HAP-1 (cell line): ENCODE results near the gene LRRD1.
"Not testable (repeated sequence)": the region's sequence is repeated elsewhere in the genome, so short reads cannot be mapped to it uniquely, and the experiment has no call there.

Source experiments
- DNase-seq, 2 experiments: peaks; one replicate each; pipeline ENCODE4 v3.0.0-alpha.2; 2016 to 2020; ENCODE audit warnings: low spot score in 2 of 2
- H3K27me3 ChIP-seq: fragments of 250-450 bp; sonication (Bioruptor Pico); 2 replicates; pipeline ENCODE4 v1.5.1; 2020; ENCODE audit warnings: low read depth, mild to moderate bottlenecking, moderate library complexity
- H3K36me3 ChIP-seq: fragments of 250-450 bp; sonication (Bioruptor Pico); replicated peaks from 2 replicates; pipeline ENCODE4 v1.5.1; 2020; ENCODE audit warnings: mild to moderate bottlenecking
- H3K4me1 ChIP-seq: fragments of 250-450 bp; sonication (Bioruptor Pico); 2 replicates; pipeline ENCODE4 v1.5.1; 2020; ENCODE audit warnings: mild to moderate bottlenecking
- H3K4me3 ChIP-seq: fragments of 250-450 bp; sonication (Bioruptor Pico); 2 replicates; pipeline ENCODE4 v1.5.1; 2020; ENCODE audit warnings: mild to moderate bottlenecking, moderate library complexity
- H3K9me3 ChIP-seq: fragments of 250-450 bp; sonication (Bioruptor Pico); 2 replicates; pipeline ENCODE4 v1.5.1; 2020; ENCODE audit warnings: mild to moderate bottlenecking, moderate library complexity
- in situ Hi-C: fragments of 300-500 bp; cut with MboI; formaldehyde crosslinking; loops from 3 replicates; pipeline ENCODE4 v1.14.3; 2020; ENCODE audit warnings: low sequenced_read_pairs, inconsistent platforms, mixed read lengths

Gene LRRD1

GRCh38 chr7:92158660-92159575, 20.0 kb downstream of the LRRD1 start:
- Histone ChIP-seq H3K36me3 (no peaks in the 10 kb centered on the region), H3K4me3 (no peak overlapping the region), H3K4me1 (no peaks in the 10 kb centered on the region), H3K27me3 (peaks cover 17% of the 10 kb centered on the region; the same call in 1 of the 2 replicates), H3K9me3 (no peaks in the 10 kb centered on the region)
- no peak for DNase-seq
- in situ Hi-C loops = no loop called here

GRCh38 chr7:92156990-92157389, 22.0 kb downstream of the LRRD1 start:
- in situ Hi-C loops = no loop called here
- no peaks in the 10 kb centered on the region for H3K4me1 ChIP-seq
- no peak overlapping the region for H3K4me3 ChIP-seq
- H3K36me3 ChIP-seq = no peaks in the 10 kb centered on the region
- H3K27me3 ChIP-seq = peaks cover 7% of the 10 kb centered on the region; the same call in 1 of the 2 replicates
- DNase-seq = no peak
- H3K9me3 ChIP-seq = no peaks in the 10 kb centered on the region

GRCh38 chr7:92155108-92155739, 23.7 kb downstream of the LRRD1 start:
- H3K27me3 ChIP-seq = no peaks in the 10 kb centered on the region
- in situ Hi-C loops = no loop called here
- H3K4me1 ChIP-seq = no peaks in the 10 kb centered on the region
- DNase-seq = no peak
- H3K9me3 ChIP-seq = no peaks in the 10 kb centered on the region
- H3K4me3 ChIP-seq = no peak overlapping the region
- H3K36me3 ChIP-seq = no peaks in the 10 kb centered on the region

- no peaks in the 10 kb centered on the region for H3K36me3 ChIP-seq
- no peaks in the 10 kb centered on the region for H3K27me3 ChIP-seq
- no peaks in the 10 kb centered on the region for H3K9me3 ChIP-seq
- no peak overlapping the region for H3K4me3 ChIP-seq
- DNase-seq = no peak
- H3K4me1 ChIP-seq = no peaks in the 10 kb centered on the region
- in situ Hi-C loops = no loop called here
Measured at GRCh38 chr7:92150450-92151017, 28.4 kb downstream of the LRRD1 start.

- no peaks in the 10 kb centered on the region for H3K36me3 ChIP-seq
- H3K4me1 ChIP-seq = no peaks in the 10 kb centered on the region
- in situ Hi-C loops = no loop called here
- no peak overlapping the region for H3K4me3 ChIP-seq
- no peaks in the 10 kb centered on the region for H3K27me3 ChIP-seq
- no peaks in the 10 kb centered on the region for H3K9me3 ChIP-seq
- no peak for DNase-seq
Measured at GRCh38 chr7:92149736-92150239, 29.2 kb downstream of the LRRD1 start.

GRCh38 chr7:92143192-92143880, 35.6 kb downstream of the LRRD1 start:
- H3K9me3 ChIP-seq, H3K4me3 ChIP-seq, H3K27me3 ChIP-seq, in situ Hi-C loops, H3K4me1 ChIP-seq, H3K36me3 ChIP-seq, DNase-seq: not testable (repeated sequence)

GRCh38 chr7:92142791-92143190, 36.2 kb downstream of the LRRD1 start:
- H3K9me3 ChIP-seq, in situ Hi-C loops: not testable (repeated sequence)

GRCh38 chr7:92141161-92141560, 37.8 kb downstream of the LRRD1 start:
- DNase-seq = no peak
- H3K4me3 ChIP-seq = no peak overlapping the region
- no peaks in the 10 kb centered on the region for H3K36me3 ChIP-seq
- peaks cover 2% of the 10 kb centered on the region; the same call in 1 of the 2 replicates for H3K9me3 ChIP-seq
- in situ Hi-C loops = no loop called here
- H3K4me1 ChIP-seq = no peaks in the 10 kb centered on the region
- H3K27me3 ChIP-seq = no peaks in the 10 kb centered on the region

More at GRCh38 chr7:92142791-92143190, 36.2 kb downstream of the LRRD1 start:
- not testable (repeated sequence) for H3K27me3 ChIP-seq, DNase-seq, H3K4me1 ChIP-seq, H3K36me3 ChIP-seq, H3K4me3 ChIP-seq

GRCh38 chr7:92137557-92137956, 41.4 kb downstream of the LRRD1 start:
- Histone ChIP-seq H3K9me3 (0 out of 2 replicates have a peak, but pooled peaks cover 2% of the 10 kb centered on the region), H3K4me3 (no peak overlapping the region), H3K4me1 (peaks cover 9% of the 10 kb centered on the region), H3K36me3 (0 out of 2 replicates have a peak, but pooled peaks cover 2% of the 10 kb centered on the region), H3K27me3 (no peaks in the 10 kb centered on the region)
- DNase-seq = no peak
- in situ Hi-C loops = no loop called here

GRCh38 chr7:92135052-92135889, 43.7 kb downstream of the LRRD1 start:
- Histone ChIP-seq H3K4me3 (peak overlapping the region; percentile 87), H3K36me3 (peaks cover 8% of the 10 kb centered on the region), H3K27me3 (no peaks in the 10 kb centered on the region), H3K4me1 (peaks cover 16% of the 10 kb centered on the region), H3K9me3 (0 out of 2 replicates have a peak, but pooled peaks cover 2% of the 10 kb centered on the region)
- in situ Hi-C loops = no loop called here
- DNase-seq = peak; percentile 30

- Histone ChIP-seq H3K27me3 (no peaks in the 10 kb centered on the region), H3K4me1 (peaks cover 16% of the 10 kb centered on the region), H3K4me3 (peak within 1 kb of the TSS; percentile 87), H3K9me3 (0 out of 2 replicates have a peak, but pooled peaks cover under 1% of the 10 kb centered on the region), H3K36me3 (peaks cover 16% of the 10 kb centered on the region)
- in situ Hi-C loops = no loop called here
- peak; percentile 79 to 94 for DNase-seq
Measured at GRCh38 chr7:92134271-92135051, 44.5 kb downstream of the LRRD1 start, which contains the start of gene CYP51A1. TSS of gene CYP51A1 (minus strand) at chr7:92134477. CDS start at chr7:92134364, 113 bp downstream.

GRCh38 chr7:92133737-92134270, 45.1 kb downstream of the LRRD1 start:
- Histone ChIP-seq H3K36me3 (peaks cover 22% of the 10 kb centered on the region), H3K4me1 (peaks cover 16% of the 10 kb centered on the region), H3K9me3 (no peaks in the 10 kb centered on the region), H3K27me3 (no peaks in the 10 kb centered on the region), H3K4me3 (peak overlapping the region; percentile 87)
- DNase-seq = peak; percentile 43 to 91
- in situ Hi-C loops = no loop called here
